ENCODE results near the gene BNIPL.

BNIPL gene

DNA sequence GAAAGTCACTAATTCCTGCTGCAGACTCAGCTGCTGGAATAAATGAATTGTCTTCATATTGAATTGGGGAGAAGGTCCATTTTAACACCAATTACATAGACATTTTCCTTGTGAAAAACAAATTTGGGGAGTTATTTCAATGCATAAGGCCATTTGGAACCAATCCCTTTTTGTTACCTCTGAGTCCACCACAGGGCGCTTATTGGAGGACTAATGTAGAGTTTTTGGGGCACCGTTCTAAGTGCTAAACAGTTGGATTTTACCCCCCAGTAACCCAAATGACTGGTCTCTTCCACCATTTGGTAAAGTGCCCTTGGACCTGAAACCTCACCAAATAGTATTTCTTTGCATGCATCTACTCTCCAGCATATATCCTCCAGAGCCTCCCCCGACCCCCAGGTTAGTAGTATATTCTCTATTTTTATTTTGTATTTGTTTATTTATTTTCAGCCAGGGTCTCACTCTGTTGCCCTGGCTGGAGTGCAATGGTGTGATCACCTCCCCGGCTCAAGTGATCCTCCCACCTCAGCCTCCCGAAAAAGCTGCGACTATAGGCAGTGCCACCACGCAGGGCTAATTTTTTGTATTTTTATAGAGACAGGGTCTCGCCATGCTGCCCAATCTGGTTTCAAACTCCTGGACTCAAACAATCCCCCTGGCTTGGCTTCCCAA lies 26.6 kb upstream of the BNIPL start:
- H3K36me3 ChIP-seq (ENCODE audit: control insufficient read depth in 1 of 2, insufficient read depth in 2 of 2, low read length in 2 of 2) = no peaks in the 10 kb centered on the region
- H2BK120ac ChIP-seq (ENCODE audit: insufficient read depth, low read length, poor library complexity) = no peak overlapping the region
- H3K18ac ChIP-seq (ENCODE audit: low read length) = no peak overlapping the region
- no peak overlapping the region for H3K9ac ChIP-seq (ENCODE audit: low read length)
- no peak overlapping the region for H3K4me2 ChIP-seq (ENCODE audit: low read length)
- no CpG with 5 or more reads among the region's 8 CpGs for WGBS (ENCODE audit: extremely low coverage, insufficient coverage, insufficient read length)
- no peak for DNase-seq
- H4K8ac ChIP-seq (ENCODE audit: low read depth, low read length) = no peak overlapping the region
- H4K12ac ChIP-seq (ENCODE audit: low read depth, low read length) = no peak overlapping the region
- H3K14ac ChIP-seq (ENCODE audit: low read length) = no peak overlapping the region
- H2BK12ac ChIP-seq (ENCODE audit: low read length) = no peak overlapping the region
- no peak overlapping the region for H3K23ac ChIP-seq (ENCODE audit: low read length)
- H4K91ac ChIP-seq (ENCODE audit: low read depth, low read length) = no peak overlapping the region
- no peaks in the 10 kb centered on the region for H3K27me3 ChIP-seq (ENCODE audit: insufficient read depth, low read length)
- peaks cover 5% of the 10 kb centered on the region for H3K79me1 ChIP-seq (ENCODE audit: low read length)
- peaks cover 4% of the 10 kb centered on the region for H3K79me2 ChIP-seq (ENCODE audit: control insufficient read depth, insufficient read depth, low read length, poor library complexity)
- no peak overlapping the region for H2AK5ac ChIP-seq (ENCODE audit: low read length)
- H2BK5ac ChIP-seq (ENCODE audit: low read depth, low read length, poor library complexity) = no peak overlapping the region
- H3K4me1 ChIP-seq (ENCODE audit: control insufficient read depth in 1 of 2, insufficient read depth in 2 of 2, low read length in 2 of 2) = peaks cover 6 to 8% of the 10 kb centered on the region in 2 experiments
- no peak overlapping the region for H3K27ac ChIP-seq (ENCODE audit: low read depth, low read length)
- no peak overlapping the region for H2AFZ ChIP-seq (ENCODE audit: insufficient read depth, low read length, poor library complexity)
- no peak overlapping the region for H3K4me3 ChIP-seq (ENCODE audit: low read depth, low read length)
- no peak overlapping the region for H3K4ac ChIP-seq (ENCODE audit: low read depth, low read length)
- H3K9me3 ChIP-seq (ENCODE audit: insufficient read depth, low read depth, low read length) = no peaks in the 10 kb centered on the region

DNA sequence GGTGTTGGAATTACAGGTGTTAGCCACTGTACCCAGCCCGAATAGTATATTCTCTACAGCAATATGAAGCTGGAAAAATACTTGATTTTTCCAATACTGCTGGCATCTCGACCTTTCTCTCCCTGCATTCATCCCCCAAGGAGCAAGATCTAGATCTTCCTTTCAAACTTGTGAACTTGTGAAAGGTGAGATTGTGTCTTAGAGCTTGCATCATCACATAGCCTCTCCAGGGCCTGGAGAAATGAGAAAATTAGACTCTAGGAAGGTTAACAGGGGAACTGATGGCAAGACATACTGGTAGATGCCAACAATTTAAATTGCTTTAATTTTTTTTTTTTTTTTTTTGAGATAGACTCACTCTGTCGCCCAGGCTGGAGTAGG lies 26.1 kb upstream of the BNIPL start:
- Histone ChIP-seq H3K79me2 (ENCODE audit: control insufficient read depth, insufficient read depth, low read length, poor library complexity) (peaks cover 4% of the 10 kb centered on the region), H2AFZ (ENCODE audit: insufficient read depth, low read length, poor library complexity) (no peak overlapping the region), H3K9me3 (ENCODE audit: insufficient read depth, low read depth, low read length) (no peaks in the 10 kb centered on the region), H3K18ac (ENCODE audit: low read length) (no peak overlapping the region), H3K23ac (ENCODE audit: low read length) (no peak overlapping the region), H3K27me3 (ENCODE audit: insufficient read depth, low read length) (no peaks in the 10 kb centered on the region), H3K27ac (ENCODE audit: low read depth, low read length) (no peak overlapping the region), H4K91ac (ENCODE audit: low read depth, low read length) (no peak overlapping the region), H3K4me2 (ENCODE audit: low read length) (no peak overlapping the region), H3K14ac (ENCODE audit: low read length) (no peak overlapping the region), H3K4me3 (ENCODE audit: low read depth, low read length) (no peak overlapping the region), H3K4me1 (ENCODE audit: control insufficient read depth in 1 of 2, insufficient read depth in 2 of 2, low read length in 2 of 2) (peaks cover 6 to 8% of the 10 kb centered on the region in 2 experiments), H4K12ac (ENCODE audit: low read depth, low read length) (no peak overlapping the region), H2BK12ac (ENCODE audit: low read length) (no peak overlapping the region), H4K8ac (ENCODE audit: low read depth, low read length) (no peak overlapping the region), H2BK120ac (ENCODE audit: insufficient read depth, low read length, poor library complexity) (no peak overlapping the region), H3K4ac (ENCODE audit: low read depth, low read length) (no peak overlapping the region), H3K36me3 (ENCODE audit: control insufficient read depth in 1 of 2, insufficient read depth in 2 of 2, low read length in 2 of 2) (no peaks in the 10 kb centered on the region), H2BK5ac (ENCODE audit: low read depth, low read length, poor library complexity) (no peak overlapping the region), H2AK5ac (ENCODE audit: low read length) (no peak overlapping the region), H3K9ac (ENCODE audit: low read length) (no peak overlapping the region), H3K79me1 (ENCODE audit: low read length) (peaks cover 5% of the 10 kb centered on the region)
- no peak for DNase-seq
- WGBS (ENCODE audit: extremely low coverage, insufficient coverage, insufficient read length) = no CpG with 5 or more reads among the region's 3 CpGs

DNA sequence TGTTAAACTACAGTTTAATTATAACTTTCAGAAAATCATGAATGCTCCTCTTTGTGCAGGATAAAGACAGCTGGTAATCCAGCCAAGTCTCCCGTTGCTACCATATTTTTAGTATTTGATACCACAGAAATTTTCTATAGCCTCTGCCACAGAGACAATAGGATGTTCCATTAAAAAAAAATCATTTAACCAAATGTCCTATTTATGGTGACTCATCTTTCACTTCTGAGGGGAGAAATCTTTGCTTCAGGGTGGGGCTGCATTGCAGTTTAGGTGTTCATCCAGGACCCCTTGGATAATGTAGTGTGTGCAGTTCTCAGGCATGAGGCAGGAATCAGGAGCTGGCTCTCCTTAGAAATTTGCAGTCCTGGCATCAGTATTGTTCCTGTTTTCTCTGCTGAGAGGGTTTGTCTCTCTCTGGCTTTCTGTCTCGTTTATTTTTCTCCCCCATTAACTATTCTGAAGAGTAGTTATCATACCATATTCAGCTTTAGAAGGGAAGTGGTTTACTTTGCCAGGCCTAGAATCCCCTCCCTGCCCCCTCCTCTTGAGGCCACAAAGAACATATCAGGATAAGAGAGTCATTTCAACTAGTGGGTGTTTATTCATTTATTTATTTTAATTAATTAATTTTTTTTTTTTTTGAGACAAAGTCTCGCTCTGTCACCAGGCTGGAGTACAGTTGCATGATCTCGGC lies 25.1 kb upstream of the BNIPL start:
- no peaks in the 10 kb centered on the region for H3K9me3 ChIP-seq (ENCODE audit: insufficient read depth, low read depth, low read length)
- no peak overlapping the region for H2BK120ac ChIP-seq (ENCODE audit: insufficient read depth, low read length, poor library complexity)
- no peak overlapping the region for H4K91ac ChIP-seq (ENCODE audit: low read depth, low read length)
- no peaks in the 10 kb centered on the region for H3K36me3 ChIP-seq (ENCODE audit: control insufficient read depth in 1 of 2, insufficient read depth in 2 of 2, low read length in 2 of 2)
- H3K27me3 ChIP-seq (ENCODE audit: insufficient read depth, low read length) = no peaks in the 10 kb centered on the region
- no peak overlapping the region for H3K23ac ChIP-seq (ENCODE audit: low read length)
- WGBS (ENCODE audit: extremely low coverage, insufficient coverage, insufficient read length) = no CpG with 5 or more reads among the region's 4 CpGs
- no peak overlapping the region for H2AFZ ChIP-seq (ENCODE audit: insufficient read depth, low read length, poor library complexity)
- no peak overlapping the region for H2BK12ac ChIP-seq (ENCODE audit: low read length)
- H2BK5ac ChIP-seq (ENCODE audit: low read depth, low read length, poor library complexity) = no peak overlapping the region
- no peak overlapping the region for H4K12ac ChIP-seq (ENCODE audit: low read depth, low read length)
- no peak for DNase-seq
- H3K79me2 ChIP-seq (ENCODE audit: control insufficient read depth, insufficient read depth, low read length, poor library complexity) = peaks cover 4% of the 10 kb centered on the region
- no peak overlapping the region for H3K27ac ChIP-seq (ENCODE audit: low read depth, low read length)
- no peak overlapping the region for H2AK5ac ChIP-seq (ENCODE audit: low read length)
- no peak overlapping the region for H3K4ac ChIP-seq (ENCODE audit: low read depth, low read length)
- H3K4me1 ChIP-seq (ENCODE audit: control insufficient read depth in 1 of 2, insufficient read depth in 2 of 2, low read length in 2 of 2) = peaks cover 1 to 4% of the 10 kb centered on the region in 2 experiments
- no peak overlapping the region for H3K9ac ChIP-seq (ENCODE audit: low read length)
- H3K14ac ChIP-seq (ENCODE audit: low read length) = no peak overlapping the region
- H3K79me1 ChIP-seq (ENCODE audit: low read length) = peaks cover 5% of the 10 kb centered on the region
- no peak overlapping the region for H3K4me2 ChIP-seq (ENCODE audit: low read length)
- no peak overlapping the region for H3K4me3 ChIP-seq (ENCODE audit: low read depth, low read length)
- no peak overlapping the region for H3K18ac ChIP-seq (ENCODE audit: low read length)
- H4K8ac ChIP-seq (ENCODE audit: low read depth, low read length) = no peak overlapping the region

DNA sequence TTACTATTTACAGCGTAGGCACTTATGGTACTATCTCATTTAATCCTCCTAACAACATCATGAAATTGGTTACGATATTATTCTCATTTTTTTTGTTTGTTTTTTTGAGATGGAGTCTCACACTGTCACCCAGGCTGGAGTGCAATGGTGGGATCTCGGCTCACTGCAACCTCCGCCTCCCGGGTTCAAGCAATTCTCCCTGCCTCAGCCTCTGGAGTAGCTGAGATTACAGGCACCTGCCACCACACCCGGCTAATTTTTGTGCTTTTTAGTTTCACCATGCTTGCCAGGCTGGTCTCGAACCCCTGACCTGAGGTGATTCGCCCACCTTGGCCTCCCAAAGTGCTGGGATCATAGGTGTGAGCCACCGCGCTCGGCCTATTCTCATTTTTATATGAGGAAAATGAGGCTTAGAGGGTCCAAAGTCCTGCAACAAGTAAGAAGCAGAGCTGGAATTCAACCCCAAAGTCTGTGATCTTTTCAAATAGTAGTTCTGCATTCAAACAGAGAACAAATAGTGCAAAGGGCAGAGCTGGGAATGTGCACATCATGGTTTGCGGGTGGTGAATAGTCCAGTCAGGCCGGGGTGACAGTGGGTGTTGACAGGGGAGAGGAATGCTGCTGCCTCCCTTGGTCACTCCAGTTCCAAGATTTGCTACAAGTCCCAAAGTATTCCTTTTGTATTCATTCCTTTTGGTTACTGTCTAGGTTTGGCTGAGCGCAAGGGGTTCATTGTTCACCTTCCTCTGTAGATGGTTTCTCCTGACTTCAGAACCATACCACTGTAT lies 23.5 kb upstream of the BNIPL start:
- Histone ChIP-seq H3K9ac (ENCODE audit: low read length) (no peak overlapping the region), H2BK12ac (ENCODE audit: low read length) (no peak overlapping the region), H3K4ac (ENCODE audit: low read depth, low read length) (no peak overlapping the region), H2BK5ac (ENCODE audit: low read depth, low read length, poor library complexity) (no peak overlapping the region), H4K8ac (ENCODE audit: low read depth, low read length) (no peak overlapping the region), H3K9me3 (ENCODE audit: insufficient read depth, low read depth, low read length) (no peaks in the 10 kb centered on the region), H3K23ac (ENCODE audit: low read length) (no peak overlapping the region), H3K79me1 (ENCODE audit: low read length) (peaks cover 5% of the 10 kb centered on the region), H3K27ac (ENCODE audit: low read depth, low read length) (no peak overlapping the region), H3K4me1 (ENCODE audit: control insufficient read depth in 1 of 2, insufficient read depth in 2 of 2, low read length in 2 of 2) (peaks cover 0 to 3% of the 10 kb centered on the region in 2 experiments), H3K79me2 (ENCODE audit: control insufficient read depth, insufficient read depth, low read length, poor library complexity) (peaks cover 4% of the 10 kb centered on the region), H3K4me3 (ENCODE audit: low read depth, low read length) (no peak overlapping the region), H2AFZ (ENCODE audit: insufficient read depth, low read length, poor library complexity) (no peak overlapping the region), H3K18ac (ENCODE audit: low read length) (no peak overlapping the region), H3K4me2 (ENCODE audit: low read length) (no peak overlapping the region), H2AK5ac (ENCODE audit: low read length) (no peak overlapping the region), H3K27me3 (ENCODE audit: insufficient read depth, low read length) (no peaks in the 10 kb centered on the region), H3K36me3 (ENCODE audit: control insufficient read depth in 1 of 2, insufficient read depth in 2 of 2, low read length in 2 of 2) (no peaks in the 10 kb centered on the region), H2BK120ac (ENCODE audit: insufficient read depth, low read length, poor library complexity) (no peak overlapping the region), H4K12ac (ENCODE audit: low read depth, low read length) (no peak overlapping the region), H3K14ac (ENCODE audit: low read length) (no peak overlapping the region), H4K91ac (ENCODE audit: low read depth, low read length) (no peak overlapping the region)
- WGBS (ENCODE audit: extremely low coverage, insufficient coverage, insufficient read length) = no CpG with 5 or more reads among the region's 14 CpGs
- no peak for DNase-seq
